Measurements from ENCODE around the gene SELPLG.
"Not testable (repeated sequence)": the region's sequence is repeated elsewhere in the genome, so short reads cannot be mapped to it uniquely, and the experiment has no call there.

The SELPLG gene

GRCh38 chr12:108603743-108604142 lies 30.0 kb downstream of the SELPLG start:
- DNase-seq (ENCODE audit: low spot score): no peak

GRCh38 chr12:108602976-108603704 lies 30.6 kb downstream of the SELPLG start:
- no peak for DNase-seq (ENCODE audit: low spot score)

GRCh38 chr12:108602209-108602705 lies 31.4 kb downstream of the SELPLG start:
- no peak for DNase-seq (ENCODE audit: low spot score)

DNA sequence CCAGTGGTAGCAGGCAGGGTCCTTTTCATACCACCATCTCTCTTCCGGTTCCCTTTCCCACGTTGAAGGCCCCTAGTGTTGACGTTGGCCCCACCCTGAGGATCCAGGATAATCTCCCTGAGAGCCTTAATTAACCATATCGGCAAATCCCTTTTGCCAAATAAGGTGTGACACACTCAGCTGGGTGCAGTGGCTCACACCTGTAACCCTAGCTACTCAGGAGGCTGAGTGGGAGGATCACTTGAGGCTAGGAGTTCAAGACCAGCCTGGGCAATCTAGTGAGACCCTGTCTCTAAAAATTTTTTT lies 33.0 kb downstream of the SELPLG start:
- no peak for DNase-seq (ENCODE audit: low spot score)

- no peak for DNase-seq (ENCODE audit: low spot score)
Observed at GRCh38 chr12:108599948-108600701, 33.6 kb downstream of the SELPLG start.

DNA sequence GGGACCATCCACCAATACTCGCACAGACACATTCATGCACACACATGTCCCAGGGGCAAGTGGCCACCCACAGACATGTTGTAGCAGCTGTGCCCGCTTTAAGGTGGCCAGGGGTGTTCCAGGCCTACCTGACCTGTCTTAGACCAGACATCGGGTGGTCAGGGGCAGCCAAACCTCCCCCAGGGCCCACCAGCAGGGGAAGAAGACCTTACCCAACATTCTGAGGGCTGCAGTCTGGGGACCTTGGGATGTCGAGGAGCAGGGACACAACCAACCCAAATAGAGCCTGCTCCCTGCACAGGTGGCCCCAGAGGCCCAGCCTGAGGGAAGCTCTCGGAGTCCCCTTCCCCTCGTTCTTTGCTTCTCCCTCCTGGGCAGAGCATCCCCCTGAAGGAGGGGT lies 34.2 kb downstream of the SELPLG start:
- DNase-seq (ENCODE audit: low spot score): no peak

DNA sequence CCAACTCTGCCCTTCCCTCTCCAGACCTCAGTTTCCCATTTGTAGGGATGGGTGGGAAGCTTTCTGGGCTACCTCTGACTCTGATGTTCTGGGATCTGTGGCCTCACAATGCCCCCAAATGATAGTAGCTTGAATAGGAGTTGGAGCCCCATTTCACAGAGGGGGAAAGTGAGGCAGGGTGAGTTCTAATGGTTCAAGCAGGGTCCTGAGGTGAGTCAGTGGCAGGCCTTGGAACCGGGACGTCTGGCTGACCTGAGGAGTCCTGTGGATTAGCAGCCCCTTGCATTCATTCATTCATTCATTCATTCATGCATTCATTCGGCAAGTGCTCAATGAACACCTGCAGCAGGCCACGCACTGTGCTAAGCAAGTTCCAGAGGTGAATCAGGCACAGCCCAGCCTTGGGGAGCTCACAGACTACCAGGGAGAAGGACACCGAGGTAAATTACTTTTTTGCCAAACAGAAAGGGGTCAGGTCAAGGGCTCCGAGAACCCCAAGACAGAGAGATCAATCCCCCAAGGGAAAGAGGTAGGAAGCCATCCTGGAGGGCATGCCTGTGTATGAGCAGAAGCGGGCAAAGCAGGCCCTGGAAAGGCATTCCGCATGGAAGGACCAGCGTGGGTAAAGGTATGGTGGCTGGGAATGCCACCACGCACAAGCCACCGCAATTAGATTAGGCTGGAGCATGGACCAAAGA lies 35.0 kb downstream of the SELPLG start:
- DNase-seq (ENCODE audit: low spot score): no peak

DNA sequence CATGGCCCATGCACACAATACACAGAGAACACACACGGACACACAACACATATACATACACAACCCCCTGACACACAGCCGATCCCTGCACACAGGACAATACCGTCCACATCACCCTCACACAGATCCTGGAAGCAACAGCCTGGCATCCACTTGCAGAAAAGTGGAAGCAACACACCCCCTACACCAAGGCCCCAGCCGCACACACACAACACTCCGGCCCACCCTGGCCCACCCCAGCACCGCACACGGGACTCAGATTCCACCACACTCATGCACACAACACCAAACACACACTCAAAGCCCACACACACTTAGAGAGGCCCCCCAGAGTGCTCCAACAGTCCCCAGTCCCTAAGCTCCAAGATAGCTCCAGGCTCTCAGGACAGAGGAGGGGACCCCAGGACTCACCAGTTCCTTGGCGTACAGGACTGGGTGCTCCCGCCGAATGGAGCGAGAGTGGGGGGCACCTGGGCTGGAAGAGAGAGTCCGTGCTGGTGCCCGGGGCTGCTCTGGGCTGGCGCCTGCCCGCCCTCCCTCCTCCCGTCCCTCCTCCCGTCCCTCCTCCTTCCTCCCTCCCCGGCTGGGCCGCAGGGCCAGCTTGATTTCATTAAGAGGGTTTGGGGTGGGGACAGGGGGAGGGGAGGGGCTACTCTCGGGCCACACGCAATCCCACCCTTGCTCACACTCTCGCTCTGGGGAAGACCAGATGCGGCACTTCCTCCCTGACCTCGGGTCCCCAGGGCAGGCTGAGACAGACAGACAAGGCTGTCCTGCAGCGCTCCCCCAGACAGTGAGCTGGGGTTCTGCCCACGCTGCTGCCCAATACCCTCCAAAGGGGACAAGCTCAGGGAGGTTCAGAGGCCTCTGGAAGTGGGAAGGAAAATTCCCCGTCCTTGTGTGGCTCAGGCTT lies 35.9 kb downstream of the SELPLG start, which contains the start of gene TMEM119:
TSS of gene TMEM119 (minus strand) at position 526 of the 913 bp plus-strand sequence. CDS start 5,701 bp downstream, outside the sequence.
- peak; percentile 79 for DNase-seq (ENCODE audit: low spot score)

DNA sequence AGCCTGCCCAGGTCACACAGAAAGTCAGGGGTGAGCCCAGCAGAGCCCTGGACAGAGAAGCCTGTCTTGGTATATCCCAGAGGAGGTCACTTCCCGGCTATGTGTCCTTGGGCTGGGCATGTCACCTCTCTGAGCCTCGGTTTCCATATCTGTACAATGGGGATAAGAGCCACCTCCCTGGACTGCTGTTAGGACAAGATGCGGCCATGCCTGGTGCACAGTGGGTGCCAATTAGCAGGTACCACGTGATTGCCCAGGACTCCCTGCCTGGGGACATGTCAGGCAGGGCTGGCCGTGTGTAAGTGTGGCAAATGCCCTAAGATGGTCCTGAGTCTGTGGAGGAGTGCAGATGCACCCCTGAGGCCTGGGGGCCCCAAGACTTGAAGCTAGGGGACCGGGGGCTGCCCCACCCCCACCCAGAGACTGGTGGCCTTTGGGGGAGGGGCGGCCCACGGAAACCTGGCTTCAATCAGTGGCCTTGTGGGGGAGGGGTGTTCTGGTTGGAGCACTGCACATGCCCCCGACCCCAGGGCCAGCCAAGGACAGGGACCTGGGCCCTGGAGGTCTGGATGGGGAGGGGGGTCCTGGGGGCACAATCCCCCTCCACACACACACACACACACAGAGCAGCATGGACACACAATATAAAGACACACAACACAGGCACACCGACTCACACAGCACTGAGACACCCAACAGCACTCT lies 36.7 kb downstream of the SELPLG start:
- no peak for DNase-seq (ENCODE audit: low spot score)

DNA sequence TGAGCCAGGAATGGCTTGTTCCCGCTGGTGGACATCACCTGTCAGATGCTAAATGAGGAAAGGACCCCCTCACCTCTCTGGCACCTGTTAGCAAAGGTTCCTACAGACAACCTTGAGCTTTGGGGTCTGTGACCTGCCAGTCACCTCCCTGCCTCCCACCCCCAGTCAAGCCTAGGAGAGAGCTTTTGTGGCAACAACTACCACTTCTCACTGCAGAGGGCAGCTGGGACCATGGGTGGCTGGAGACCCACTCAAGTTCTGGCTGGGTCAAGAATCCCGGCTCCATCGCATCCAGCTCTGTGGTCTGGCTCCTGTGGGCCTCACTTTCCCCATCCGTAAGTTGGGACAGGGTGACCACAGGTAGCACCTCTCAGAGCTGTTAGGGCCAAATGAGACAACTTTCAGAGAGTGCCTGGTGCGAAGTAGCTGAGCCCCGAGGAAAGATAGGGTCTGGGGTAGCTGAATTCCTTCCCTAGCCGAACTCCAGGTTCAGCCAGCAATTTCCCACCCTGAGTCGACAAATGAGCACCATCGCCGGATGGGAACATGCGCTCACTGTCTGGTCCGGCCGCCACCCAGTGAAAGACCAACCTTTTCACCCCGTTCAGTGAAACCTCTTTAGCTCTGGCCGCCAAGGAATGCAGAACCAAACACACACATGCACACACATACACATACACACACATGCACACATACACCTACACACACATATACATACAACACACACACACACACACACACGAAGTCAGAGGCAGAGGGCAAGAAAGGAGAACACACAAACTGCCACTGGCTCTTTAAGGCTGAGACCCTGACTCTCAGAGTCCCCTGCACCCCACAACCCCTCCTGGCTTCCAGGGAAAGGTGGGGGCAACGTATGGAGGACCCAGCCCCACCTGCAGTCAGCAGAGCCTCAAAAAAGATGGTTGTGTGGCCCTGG lies 37.7 kb downstream of the SELPLG start:
- no peak for DNase-seq (ENCODE audit: low spot score)

GRCh38 chr12:108594960-108595710 lies 38.6 kb downstream of the SELPLG start:
- no peak for DNase-seq (ENCODE audit: low spot score)

- no peak for DNase-seq (ENCODE audit: low spot score)
Observed at GRCh38 chr12:108594323-108594903, 39.3 kb downstream of the SELPLG start.

DNA sequence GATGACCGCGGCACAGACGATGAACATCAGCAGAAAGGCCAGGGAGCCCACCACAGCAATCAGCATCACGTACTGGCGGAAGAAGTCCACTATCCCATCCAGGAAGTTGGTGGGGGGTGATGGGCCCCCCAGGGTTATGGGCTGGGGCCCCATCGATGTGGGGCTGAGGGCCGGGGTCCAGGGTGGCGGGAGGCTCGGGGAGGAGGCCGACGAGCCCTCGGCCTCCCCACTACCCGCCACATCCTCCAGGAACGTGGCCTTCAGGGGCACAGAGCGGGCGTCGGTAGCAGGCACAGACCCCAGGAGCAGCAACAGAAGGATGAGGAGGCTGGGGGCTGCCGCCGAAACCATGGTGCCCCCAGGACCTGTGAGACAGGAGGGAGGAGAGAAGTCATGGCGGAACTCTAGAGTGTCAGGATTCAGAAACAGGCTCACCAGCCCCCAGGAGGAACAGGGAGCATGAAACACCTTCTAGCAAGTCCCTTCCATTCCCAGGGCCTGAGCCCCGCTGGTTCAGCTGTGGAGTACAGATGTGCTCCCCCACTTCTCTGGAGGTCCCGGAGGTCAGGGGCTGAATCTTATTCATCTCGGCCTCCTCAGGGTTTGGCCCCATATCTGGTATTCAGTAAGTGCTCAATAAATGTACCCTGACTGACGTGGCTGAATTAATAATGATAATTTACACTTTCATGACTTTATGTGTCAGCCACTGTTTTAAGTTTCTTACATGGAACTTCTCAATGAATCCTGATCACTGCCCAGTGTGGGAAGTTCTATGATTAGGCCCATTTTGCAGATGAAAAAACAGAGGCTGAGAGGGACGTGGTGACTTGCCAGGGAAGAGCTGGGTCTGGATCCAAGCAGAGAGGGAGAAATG lies 41.4 kb downstream of the SELPLG start:
- no peak for DNase-seq (ENCODE audit: low spot score)

- no peak for DNase-seq (ENCODE audit: low spot score)
Observed at GRCh38 chr12:108591267-108591980, 42.3 kb downstream of the SELPLG start.

DNA sequence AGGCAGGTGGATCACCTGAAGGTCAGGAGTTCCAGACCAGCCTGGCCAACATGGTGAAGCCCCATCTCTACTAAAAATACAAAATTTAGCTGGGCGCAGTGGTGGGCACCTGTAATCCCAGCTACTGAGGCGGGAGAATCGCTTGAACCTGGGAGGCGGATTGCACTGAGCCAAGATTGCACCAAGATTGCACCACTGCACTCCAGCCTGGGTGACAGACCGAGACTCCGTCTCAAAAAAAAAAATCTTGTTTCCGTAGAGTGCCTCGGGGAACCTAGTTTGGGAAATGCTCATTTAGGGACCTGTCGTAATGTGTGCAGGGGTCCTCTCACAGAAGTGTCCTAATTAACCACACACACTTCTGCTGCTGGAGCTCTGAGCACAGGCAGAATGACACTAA lies 43.2 kb downstream of the SELPLG start:
- DNase-seq (ENCODE audit: low spot score): not testable (repeated sequence)

DNA sequence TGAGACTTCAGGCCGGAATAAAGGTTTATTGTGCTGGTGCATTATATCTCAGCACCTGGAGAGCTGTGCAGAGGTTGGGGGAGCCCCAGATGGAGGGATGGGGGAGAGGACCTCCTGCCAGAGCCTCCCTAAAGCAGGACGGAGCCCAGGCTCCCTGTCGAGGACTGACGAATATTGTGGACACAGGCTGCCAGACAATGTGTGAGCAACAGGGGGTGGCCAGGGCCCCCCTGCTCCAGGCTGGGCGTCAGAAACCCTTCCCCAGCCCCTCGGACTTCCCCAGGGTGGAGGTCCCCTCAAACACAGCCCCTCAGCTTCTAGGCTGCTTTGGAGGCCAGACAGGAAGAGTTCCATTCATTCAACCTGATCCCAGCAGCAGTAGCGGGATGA lies 43.9 kb downstream of the SELPLG start:
- no peak for DNase-seq (ENCODE audit: low spot score)
